HCT116 (cell line): ENCODE data around the gene IL31. TPM values are rescaled to one million over a fixed set of nuclear protein-coding genes. Genes with fewer than 3 reads are reported as not detected.

Experiments used
- ATAC-seq: fragments of 200-7000 bp; cut with Tn5 transposase; 2 replicates; pipeline ENCODE4 v1.9.1; 2020; ENCODE audit warnings: mild to moderate bottlenecking, moderate library complexity
- BruUV-seq: library from RNA; stranded (reverse); fragments of 400-500 nt; replicated peaks from 2 replicates; lab custom pipeline; 2021; lab: Mats Ljungman, UMichigan
- CTCF ChIA-PET: fragments of 300-600 bp; sonication (Branson Sonifier 250); formaldehyde crosslinking; loops from one replicate; lab custom pipeline; 2021; ENCODE audit warnings: antibody characterized with exemption; lab: Charles Lee
- POLR2A ChIA-PET: fragments of 300-600, 350-600 bp; sonication (Branson Sonifier 250); formaldehyde crosslinking; loops from one replicate; lab custom pipeline; 2021; ENCODE audit warnings: antibody characterized with exemption; lab: Charles Lee
- RAD21 ChIA-PET, 2 experiments: fragments of 300-600 bp; sonication (Branson Sonifier 250); formaldehyde crosslinking; loops; one replicate each; lab custom pipeline; 2023; ENCODE audit warnings: low total read pairs in 2 of 2; ENCODE audit not compliant: uncharacterized antibody in 2 of 2, unreplicated experiment in 2 of 2, low non-redundant PET in 1 of 2; lab: Charles Lee
- DNase-seq: peaks from one replicate; pipeline ENCODE4 v3.0.0-alpha.2; 2010; ENCODE audit warnings: low read depth, low spot score
- H2AFZ ChIP-seq: fragments of 200-600 bp; shearing (Covaris generic), sonication (generic); 2 replicates; pipeline ENCODE4 v1.6.1; 2017; ENCODE audit warnings: low read depth, mixed run types, mixed read lengths, antibody characterized with exemption, low read length; ENCODE audit not compliant: poor library complexity, severe bottlenecking
- H3K27ac ChIP-seq: 2 replicates; pipeline ENCODE4 v1.5.1; 2012; ENCODE audit warnings: low read depth, low read length
- H3K27me3 ChIP-seq: fragments of 200-600 bp; sonication (generic); 2 replicates; pipeline ENCODE4 v1.6.1; 2016; ENCODE audit warnings: mixed run types, low read length, mixed read lengths; ENCODE audit not compliant: insufficient read depth
- H3K36me3 ChIP-seq, 2 experiments: fragments of 200-500 bp in 1 of 2; fragments of 200-600 bp in 1 of 2; sonication (Bioruptor generic) in 1 of 2; sonication (generic) in 1 of 2; 2 replicates each; pipeline versions ENCODE4 v1.5.1 to v1.6.1; 2014 to 2016; ENCODE audit warnings: low read length in 2 of 2, inconsistent platforms in 1 of 2, mixed read lengths in 1 of 2, mixed run types in 1 of 2; ENCODE audit not compliant: insufficient read depth in 2 of 2, control insufficient read depth in 1 of 2
- H3K4me1 ChIP-seq, 2 experiments: fragments of 200-600 bp in 1 of 2; sonication (generic) in 1 of 2; 2 replicates each; pipeline versions ENCODE4 v1.5.1 to v1.6.1; 2012 to 2017; ENCODE audit warnings: low read length in 2 of 2, inconsistent platforms in 1 of 2, mild to moderate bottlenecking in 1 of 2, mixed read lengths in 1 of 2, mixed run types in 1 of 2, moderate library complexity in 1 of 2; ENCODE audit not compliant: insufficient read depth in 2 of 2, control insufficient read depth in 1 of 2
- H3K4me2 ChIP-seq: fragments of 200-600 bp; sonication (generic); 2 replicates; pipeline ENCODE4 v1.6.1; 2017; ENCODE audit warnings: mixed run types, low read length, mixed read lengths
- H3K4me3 ChIP-seq, 2 experiments: fragments of 200-600 bp in 1 of 2; sonication (generic) in 1 of 2; replicated peaks in 1 of 2; 2 replicates each; pipeline ENCODE4 v1.5.1; 2011 to 2016; ENCODE audit warnings: low read length in 2 of 2, control low read depth in 1 of 2, low read depth in 1 of 2, mild to moderate bottlenecking in 1 of 2, mixed read lengths in 1 of 2, mixed run types in 1 of 2
- H3K79me2 ChIP-seq: fragments of 200-600 bp; sonication (generic); 2 replicates; pipeline ENCODE4 v1.6.1; 2017; ENCODE audit warnings: mild to moderate bottlenecking, mixed run types, low read length, moderate library complexity, mixed read lengths; ENCODE audit not compliant: insufficient read depth
- H3K9ac ChIP-seq: fragments of 200-600 bp; sonication (generic); 2 replicates; pipeline ENCODE4 v1.6.1; 2016; ENCODE audit warnings: low read length, mixed read lengths
- H3K9me2 ChIP-seq: fragments of 200-600 bp; sonication (generic), shearing (Covaris generic); 2 replicates; pipeline ENCODE4 v1.6.1; 2017; ENCODE audit warnings: mixed run types, mild to moderate bottlenecking, moderate library complexity; ENCODE audit not compliant: insufficient read depth
- H3K9me3 ChIP-seq, 2 experiments: fragments of 200-500 bp in 1 of 2; fragments of 200-600 bp in 1 of 2; sonication (Bioruptor generic) in 1 of 2; sonication (generic) in 1 of 2; 2 replicates each; pipeline ENCODE4 v1.6.1; 2014 to 2017; ENCODE audit warnings: low read length in 2 of 2, mixed read lengths in 2 of 2, inconsistent platforms in 1 of 2, low read depth in 1 of 2, mild to moderate bottlenecking in 1 of 2, mixed run types in 1 of 2, moderate library complexity in 1 of 2; ENCODE audit not compliant: control insufficient read depth in 1 of 2, insufficient read depth in 1 of 2
- H4K20me1 ChIP-seq: fragments of 200-600 bp; sonication (generic), shearing (Covaris generic); 2 replicates; pipeline ENCODE4 v1.6.1; 2017; ENCODE audit warnings: mixed run types, mild to moderate bottlenecking, moderate library complexity; ENCODE audit not compliant: insufficient read depth
- POLR2AphosphoS5 ChIP-seq: IDR thresholded peaks from 2 replicates; pipeline ENCODE4 v1.6.1; 2011; ENCODE audit warnings: mild to moderate bottlenecking, low read depth, low read length, moderate library complexity
- TCF7L2 ChIP-seq: IDR thresholded peaks from 2 replicates; pipeline ENCODE4 v1.7.0; 2011; ENCODE audit warnings: borderline replicate concordance, inconsistent platforms; ENCODE audit not compliant: insufficient read depth, insufficient read length; ENCODE audit errors: extremely low read depth
- intact Hi-C: fragments of 100-400 bp; cut with micrococcal nuclease; formaldehyde crosslinking; loops from 2 replicates; pipeline ENCODE4 v1.10.0; 2022
- total RNA-seq: library from RNA; stranded (reverse); gene quantifications from one replicate; pipeline ENCODE4 v1.2.1, GENCODE V29; 2021; ENCODE audit not compliant: unreplicated experiment
- TF ChIP-seq, protein P1 (sequence below): IDR thresholded peaks from 2 replicates; pipeline ENCODE4 v1.6.1; 2012; ENCODE audit warnings: low read depth
- TF ChIP-seq, protein P2 (sequence below): IDR thresholded peaks from 2 replicates; pipeline ENCODE4 v1.6.1; 2011; ENCODE audit warnings: mild to moderate bottlenecking, low read length, moderate library complexity; ENCODE audit not compliant: insufficient replicate concordance; ENCODE audit errors: extremely low read depth

IL31 gene
- total RNA-seq, 1 experiment from 2014 or later: not detected

DNA sequence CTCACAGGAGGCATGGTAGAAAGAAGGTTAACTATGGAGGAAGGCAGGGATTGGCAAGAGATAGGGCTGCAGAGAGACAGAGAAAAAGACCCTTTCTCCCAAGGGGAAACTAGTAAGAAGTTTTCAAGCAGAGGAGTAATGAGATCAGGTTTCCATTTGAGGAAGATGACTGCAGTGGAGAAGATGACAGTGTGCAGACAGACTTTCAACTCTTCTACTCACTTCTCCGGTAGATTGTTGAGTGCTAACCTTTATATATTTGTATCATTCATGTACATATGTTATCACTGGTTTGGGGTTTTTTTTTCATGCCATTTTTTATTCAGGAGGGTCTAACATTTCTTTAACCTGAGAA, 23.6 kb upstream of the IL31 start (continued):
- TF ChIP-seq, protein P1, sequence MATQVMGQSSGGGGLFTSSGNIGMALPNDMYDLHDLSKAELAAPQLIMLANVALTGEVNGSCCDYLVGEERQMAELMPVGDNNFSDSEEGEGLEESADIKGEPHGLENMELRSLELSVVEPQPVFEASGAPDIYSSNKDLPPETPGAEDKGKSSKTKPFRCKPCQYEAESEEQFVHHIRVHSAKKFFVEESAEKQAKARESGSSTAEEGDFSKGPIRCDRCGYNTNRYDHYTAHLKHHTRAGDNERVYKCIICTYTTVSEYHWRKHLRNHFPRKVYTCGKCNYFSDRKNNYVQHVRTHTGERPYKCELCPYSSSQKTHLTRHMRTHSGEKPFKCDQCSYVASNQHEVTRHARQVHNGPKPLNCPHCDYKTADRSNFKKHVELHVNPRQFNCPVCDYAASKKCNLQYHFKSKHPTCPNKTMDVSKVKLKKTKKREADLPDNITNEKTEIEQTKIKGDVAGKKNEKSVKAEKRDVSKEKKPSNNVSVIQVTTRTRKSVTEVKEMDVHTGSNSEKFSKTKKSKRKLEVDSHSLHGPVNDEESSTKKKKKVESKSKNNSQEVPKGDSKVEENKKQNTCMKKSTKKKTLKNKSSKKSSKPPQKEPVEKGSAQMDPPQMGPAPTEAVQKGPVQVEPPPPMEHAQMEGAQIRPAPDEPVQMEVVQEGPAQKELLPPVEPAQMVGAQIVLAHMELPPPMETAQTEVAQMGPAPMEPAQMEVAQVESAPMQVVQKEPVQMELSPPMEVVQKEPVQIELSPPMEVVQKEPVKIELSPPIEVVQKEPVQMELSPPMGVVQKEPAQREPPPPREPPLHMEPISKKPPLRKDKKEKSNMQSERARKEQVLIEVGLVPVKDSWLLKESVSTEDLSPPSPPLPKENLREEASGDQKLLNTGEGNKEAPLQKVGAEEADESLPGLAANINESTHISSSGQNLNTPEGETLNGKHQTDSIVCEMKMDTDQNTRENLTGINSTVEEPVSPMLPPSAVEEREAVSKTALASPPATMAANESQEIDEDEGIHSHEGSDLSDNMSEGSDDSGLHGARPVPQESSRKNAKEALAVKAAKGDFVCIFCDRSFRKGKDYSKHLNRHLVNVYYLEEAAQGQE: no peak
- TF ChIP-seq POLR2AphosphoS5: no peak
- no peak for TF ChIP-seq TCF7L2
- TF ChIP-seq, protein P2, sequence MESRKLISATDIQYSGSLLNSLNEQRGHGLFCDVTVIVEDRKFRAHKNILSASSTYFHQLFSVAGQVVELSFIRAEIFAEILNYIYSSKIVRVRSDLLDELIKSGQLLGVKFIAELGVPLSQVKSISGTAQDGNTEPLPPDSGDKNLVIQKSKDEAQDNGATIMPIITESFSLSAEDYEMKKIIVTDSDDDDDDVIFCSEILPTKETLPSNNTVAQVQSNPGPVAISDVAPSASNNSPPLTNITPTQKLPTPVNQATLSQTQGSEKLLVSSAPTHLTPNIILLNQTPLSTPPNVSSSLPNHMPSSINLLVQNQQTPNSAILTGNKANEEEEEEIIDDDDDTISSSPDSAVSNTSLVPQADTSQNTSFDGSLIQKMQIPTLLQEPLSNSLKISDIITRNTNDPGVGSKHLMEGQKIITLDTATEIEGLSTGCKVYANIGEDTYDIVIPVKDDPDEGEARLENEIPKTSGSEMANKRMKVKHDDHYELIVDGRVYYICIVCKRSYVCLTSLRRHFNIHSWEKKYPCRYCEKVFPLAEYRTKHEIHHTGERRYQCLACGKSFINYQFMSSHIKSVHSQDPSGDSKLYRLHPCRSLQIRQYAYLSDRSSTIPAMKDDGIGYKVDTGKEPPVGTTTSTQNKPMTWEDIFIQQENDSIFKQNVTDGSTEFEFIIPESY: no peak

DNA sequence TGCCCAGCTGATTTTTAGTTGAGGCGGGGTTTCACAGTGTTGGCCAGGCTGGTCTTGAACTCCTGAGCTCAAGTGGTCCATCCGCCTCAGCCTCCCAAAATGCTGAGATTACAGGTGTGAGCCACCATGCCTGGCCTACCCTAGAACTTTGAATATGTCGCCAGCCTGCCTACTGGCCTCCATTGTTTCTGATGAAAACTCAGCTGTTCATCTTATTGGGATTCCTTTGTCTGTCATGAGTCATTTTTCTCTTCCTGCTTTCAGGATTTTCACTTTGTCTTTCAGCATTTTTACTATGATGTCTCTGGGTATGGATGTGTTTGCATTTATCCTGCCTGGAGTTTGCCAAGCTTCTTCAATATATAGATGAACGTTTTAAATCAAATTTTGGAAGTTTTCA, 21.4 kb upstream of the IL31 start:
- ChIA-PET CTCF (no interaction called here), RAD21 (no interaction called here)
- Histone ChIP-seq H3K9ac (no peak overlapping the region), H3K4me1 (no peaks in the 10 kb centered on the region), H3K9me2 (no peaks in the 10 kb centered on the region), H3K79me2 (no peaks in the 10 kb centered on the region), H3K9me3 (peaks cover 0 to 10% of the 10 kb centered on the region in 2 experiments; a peak in 2 of 4 replicates)
- ATAC-seq (no peak), DNase-seq (no peak)
- intact Hi-C loops: no loop called here
- TF ChIP-seq POLR2AphosphoS5: no peak
- TF ChIP-seq, all 23 proteins: peak for 0
- no TSS peak for BruUV-seq
- H3K36me3 ChIP-seq: no peaks in the 10 kb centered on the region
- H4K20me1 ChIP-seq: no peaks in the 10 kb centered on the region
- no peaks in the 10 kb centered on the region for H3K27me3 ChIP-seq
- no peak overlapping the region for H3K27ac ChIP-seq
- POLR2A ChIA-PET: no interaction called here
- H2AFZ ChIP-seq: no peak overlapping the region
- H3K4me3 ChIP-seq: no peak overlapping the region
- H3K4me2 ChIP-seq: no peak overlapping the region
